Caco-2 (cell line): ENCODE data around the gene SMIM38. TPM values are rescaled to one million over a fixed set of nuclear protein-coding genes. Genes with fewer than 3 reads are reported as not detected.
"Not testable (repeated sequence)": the region's sequence is repeated elsewhere in the genome, so short reads cannot be mapped to it uniquely, and the experiment has no call there.

Experiments used
- BruUV-seq: library from RNA; stranded (reverse); fragments of 400-500 nt; replicated peaks from 2 replicates; lab custom pipeline; 2021; lab: Mats Ljungman, UMichigan
- CTCF ChIA-PET: fragments of 300-600 bp; sonication (Branson Sonifier 250); formaldehyde crosslinking; loops from one replicate; lab custom pipeline; 2022; ENCODE audit warnings: antibody characterized with exemption; lab: Charles Lee
- POLR2A ChIA-PET: fragments of 300-600 bp; sonication (Branson Sonifier 250); formaldehyde crosslinking; loops from one replicate; lab custom pipeline; 2022; ENCODE audit warnings: antibody characterized with exemption; lab: Charles Lee
- DNase-seq, 2 experiments: peaks; one replicate each; pipeline versions ENCODE4 v3.0.0 to v3.0.0-alpha.2; 2020 to 2022
- H3K27me3 ChIP-seq: replicated peaks from 2 replicates; pipeline ENCODE4 v1.6.0; 2011; ENCODE audit warnings: low read length; ENCODE audit not compliant: control insufficient read depth, insufficient read depth
- H3K36me3 ChIP-seq: 2 replicates; pipeline ENCODE4 v1.5.1; 2011; ENCODE audit warnings: low read length; ENCODE audit not compliant: control insufficient read depth, insufficient read depth
- H3K4me1 ChIP-seq: fragments of 250-450 bp; sonication (Bioruptor Pico); 2 replicates; pipeline ENCODE4 v1.5.1; 2020; ENCODE audit warnings: mild to moderate bottlenecking
- H3K4me3 ChIP-seq: 2 replicates; pipeline ENCODE4 v1.5.1; 2011; ENCODE audit warnings: low read depth, mild to moderate bottlenecking, control low read depth, low read length
- H3K9me3 ChIP-seq: fragments of 250-450 bp; sonication (Bioruptor Pico); 2 replicates; pipeline ENCODE4 v1.5.1; 2020; ENCODE audit warnings: mild to moderate bottlenecking, moderate library complexity
- H3K27ac Mint-ChIP-seq: one replicate; pipeline ENCODE4 v1.8.0; 2022; ENCODE audit warnings: mixed read lengths; ENCODE audit not compliant: unreplicated experiment
- H3K27me3 Mint-ChIP-seq: one replicate; pipeline ENCODE4 v1.8.0; 2022; ENCODE audit warnings: mixed read lengths; ENCODE audit not compliant: insufficient read depth, unreplicated experiment
- H3K36me3 Mint-ChIP-seq: one replicate; pipeline ENCODE4 v1.8.0; 2022; ENCODE audit warnings: mild to moderate bottlenecking, mixed read lengths; ENCODE audit not compliant: insufficient read depth, unreplicated experiment
- H3K4me1 Mint-ChIP-seq: one replicate; pipeline ENCODE4 v1.8.0; 2022; ENCODE audit warnings: low read depth, mixed read lengths; ENCODE audit not compliant: unreplicated experiment
- H3K4me3 Mint-ChIP-seq: one replicate; pipeline ENCODE4 v1.8.0; 2022; ENCODE audit warnings: mild to moderate bottlenecking, moderate library complexity, mixed read lengths; ENCODE audit not compliant: unreplicated experiment
- H3K9me3 Mint-ChIP-seq: one replicate; pipeline ENCODE4 v1.8.0; 2022; ENCODE audit warnings: mixed read lengths; ENCODE audit not compliant: unreplicated experiment
- intact Hi-C: fragments of 100-400 bp; cut with micrococcal nuclease; formaldehyde crosslinking; loops from one replicate; pipeline ENCODE4 v1.10.0; 2022; ENCODE audit not compliant: unreplicated experiment
- total RNA-seq: library from RNA; stranded (reverse); gene quantifications from 2 replicates; pipeline ENCODE4 v1.2.3, GENCODE V29; 2022
- TF ChIP-seq, protein P1 (sequence below), 2 experiments: fragments of 200-600 bp in 1 of 2; IDR thresholded peaks; 1 replicate in 1 of 2; 2 replicates in 1 of 2; pipeline versions ENCODE4 v1.5.1 to v1.8.0; 2011 to 2022; ENCODE audit warnings: antibody characterized with exemption in 1 of 2, control low read depth in 1 of 2, inconsistent platforms in 1 of 2, low read depth in 1 of 2, low read length in 1 of 2, mild to moderate bottlenecking in 1 of 2, moderate library complexity in 1 of 2; ENCODE audit not compliant: insufficient read depth in 1 of 2, severe bottlenecking in 1 of 2, unreplicated experiment in 1 of 2

Gene SMIM38
- total RNA-seq, 1 experiment from 2014 or later, result 0.66 TPM

GRCh38 chr11:69137151-69137844 lies 18.4 kb upstream of the SMIM38 start:
- Histone ChIP-seq H3K4me3 (no peak overlapping the region), H3K4me1 (peaks cover 33% of the 10 kb centered on the region), H3K36me3 (0 out of 2 replicates have a peak, but pooled peaks cover 2% of the 10 kb centered on the region), H3K9me3 (peaks cover 7% of the 10 kb centered on the region; the same call in 1 of the 2 replicates), H3K27me3 (no peaks in the 10 kb centered on the region)
- Mint-ChIP-seq H3K27ac (peak overlapping the region; percentile 69), H3K4me1 (peaks cover 40% of the 10 kb centered on the region), H3K9me3 (no peaks in the 10 kb centered on the region), H3K36me3 (peaks cover 6% of the 10 kb centered on the region), H3K4me3 (no peak overlapping the region), H3K27me3 (no peaks in the 10 kb centered on the region)
- TF ChIP-seq, protein P1, sequence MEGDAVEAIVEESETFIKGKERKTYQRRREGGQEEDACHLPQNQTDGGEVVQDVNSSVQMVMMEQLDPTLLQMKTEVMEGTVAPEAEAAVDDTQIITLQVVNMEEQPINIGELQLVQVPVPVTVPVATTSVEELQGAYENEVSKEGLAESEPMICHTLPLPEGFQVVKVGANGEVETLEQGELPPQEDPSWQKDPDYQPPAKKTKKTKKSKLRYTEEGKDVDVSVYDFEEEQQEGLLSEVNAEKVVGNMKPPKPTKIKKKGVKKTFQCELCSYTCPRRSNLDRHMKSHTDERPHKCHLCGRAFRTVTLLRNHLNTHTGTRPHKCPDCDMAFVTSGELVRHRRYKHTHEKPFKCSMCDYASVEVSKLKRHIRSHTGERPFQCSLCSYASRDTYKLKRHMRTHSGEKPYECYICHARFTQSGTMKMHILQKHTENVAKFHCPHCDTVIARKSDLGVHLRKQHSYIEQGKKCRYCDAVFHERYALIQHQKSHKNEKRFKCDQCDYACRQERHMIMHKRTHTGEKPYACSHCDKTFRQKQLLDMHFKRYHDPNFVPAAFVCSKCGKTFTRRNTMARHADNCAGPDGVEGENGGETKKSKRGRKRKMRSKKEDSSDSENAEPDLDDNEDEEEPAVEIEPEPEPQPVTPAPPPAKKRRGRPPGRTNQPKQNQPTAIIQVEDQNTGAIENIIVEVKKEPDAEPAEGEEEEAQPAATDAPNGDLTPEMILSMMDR (IDR thresholded peaks at IDR 0.05; ENCODE audit: insufficient read depth in 1 of 2, low read depth in 1 of 2, low read length in 1 of 2, severe bottlenecking in 1 of 2, unreplicated experiment in 1 of 2), result no peak
- ChIA-PET POLR2A (no interaction called here), CTCF (interaction anchor here (0.6 to 1.1 kb wide), 3 partner anchors 12 to 73 kb away, joined by 3 to 5 read pairs (median 3); no protein-coding TSS in a partner anchor)
- DNase-seq, result peak in 1 of 2 experiments; percentile 51
- intact Hi-C loops, result no loop called here
- no TSS peak for BruUV-seq

DNA sequence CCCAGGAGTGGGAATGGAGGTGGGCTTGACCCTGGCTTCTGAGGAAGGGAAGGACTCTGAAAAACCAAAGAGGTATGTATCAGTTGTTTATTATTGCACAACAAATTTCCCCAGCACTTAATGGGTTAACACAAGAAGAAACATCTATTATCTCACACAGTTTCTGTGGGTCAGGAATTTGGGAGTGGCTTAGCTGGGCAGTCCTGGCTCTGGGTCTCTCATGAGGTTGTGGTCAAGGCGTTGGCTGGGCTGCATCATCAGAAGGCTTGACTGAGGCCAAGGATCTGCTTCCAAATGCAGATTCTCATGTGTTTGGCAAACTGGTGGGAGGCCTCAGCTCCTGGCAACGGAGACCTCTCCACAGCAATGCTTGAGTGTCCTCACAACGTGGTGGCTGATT lies 17.5 kb upstream of the SMIM38 start:
- intact Hi-C loops, result no loop called here
- BruUV-seq, result no TSS peak
- H3K9me3 ChIP-seq, result peaks cover 3% of the 10 kb centered on the region; the same call in 1 of the 2 replicates
- H3K4me1 ChIP-seq, result peaks cover 33% of the 10 kb centered on the region
- DNase-seq, result peak; percentile 77 to 88
- Mint-ChIP-seq H3K27me3 (no peaks in the 10 kb centered on the region), H3K4me1 (peaks cover 40% of the 10 kb centered on the region), H3K4me3 (no peak overlapping the region), H3K27ac (peak overlapping the region; percentile 69), H3K36me3 (peaks cover 6% of the 10 kb centered on the region), H3K9me3 (no peaks in the 10 kb centered on the region)
- no peak overlapping the region for H3K4me3 ChIP-seq
- ChIA-PET POLR2A (no interaction called here), CTCF (interaction anchor here (1.1 kb wide), 1 partner anchor 15 kb away, joined by 5 read pairs; no protein-coding TSS in a partner anchor)
- 0 out of 2 replicates have a peak, but pooled peaks cover 2% of the 10 kb centered on the region for H3K36me3 ChIP-seq
- TF ChIP-seq, protein P1 (IDR thresholded peaks at IDR 0.05; ENCODE audit: insufficient read depth in 1 of 2, low read depth in 1 of 2, low read length in 1 of 2, severe bottlenecking in 1 of 2, unreplicated experiment in 1 of 2), result no peak
- no peaks in the 10 kb centered on the region for H3K27me3 ChIP-seq

DNA sequence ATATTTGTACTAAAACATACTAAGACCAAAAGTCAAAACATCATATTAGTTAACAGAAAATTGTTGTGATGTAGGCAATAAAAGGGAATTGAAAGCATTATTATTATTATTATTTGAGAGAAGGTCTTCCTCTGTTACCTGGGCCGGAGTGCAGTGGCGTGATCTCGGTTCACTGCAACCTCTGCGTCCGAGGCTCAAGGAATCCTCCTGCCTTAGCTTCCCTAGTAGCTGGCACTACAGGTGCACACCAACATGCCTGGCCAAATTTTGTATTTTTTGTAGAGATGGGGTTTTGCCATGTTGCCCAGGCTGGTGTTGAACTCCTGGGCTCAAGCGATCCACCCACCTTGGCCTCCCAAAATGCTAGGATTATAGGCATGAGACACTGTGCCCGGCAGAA lies 15.6 kb upstream of the SMIM38 start:
- H3K36me3 Mint-ChIP-seq, H3K9me3 ChIP-seq, H3K4me3 Mint-ChIP-seq, H3K36me3 ChIP-seq, DNase-seq, H3K27me3 Mint-ChIP-seq, POLR2A ChIA-PET, H3K27ac Mint-ChIP-seq, H3K4me3 ChIP-seq, intact Hi-C loops, H3K27me3 ChIP-seq, BruUV-seq, H3K9me3 Mint-ChIP-seq: not testable (repeated sequence)
- CTCF ChIA-PET, result interaction anchor here (1.0 kb wide), 1 partner anchor 9 kb away, joined by 6 read pairs; no protein-coding TSS in a partner anchor
- peaks cover 35% of the 10 kb centered on the region for H3K4me1 ChIP-seq
- H3K4me1 Mint-ChIP-seq, result peaks cover 35% of the 10 kb centered on the region
